ENCODE results near the gene CDC42BPB. TPM values are rescaled to one million over a fixed set of nuclear protein-coding genes. Genes with fewer than 3 reads are reported as not detected.
A peak's percentile ranks its signal among the peaks of the same experiment; 100 is the strongest.

Gene CDC42BPB
- total RNA-seq, 1 experiment from 2014 or later, result 56.1 TPM

DNA sequence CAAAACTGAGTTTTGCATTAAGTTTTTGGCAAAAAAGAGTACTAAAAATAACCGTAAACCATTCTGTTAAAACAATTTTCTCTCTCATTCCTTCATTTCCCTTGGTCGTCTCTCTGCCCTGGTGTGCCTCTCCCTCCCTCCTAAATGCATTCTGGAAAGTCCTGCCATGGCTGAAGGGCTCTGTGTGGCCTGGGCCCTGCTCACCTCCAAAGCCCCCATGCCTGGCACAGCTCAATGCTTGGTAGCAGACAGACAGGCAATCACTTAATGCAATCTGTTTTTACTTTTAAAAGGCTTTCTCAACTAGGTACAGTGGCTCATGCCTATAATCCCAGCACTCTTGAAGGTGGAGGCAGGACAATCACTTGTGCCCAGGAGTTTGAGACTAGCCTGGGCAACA lies 47.8 kb downstream of the CDC42BPB start:
- no peak for DNase-seq

DNA sequence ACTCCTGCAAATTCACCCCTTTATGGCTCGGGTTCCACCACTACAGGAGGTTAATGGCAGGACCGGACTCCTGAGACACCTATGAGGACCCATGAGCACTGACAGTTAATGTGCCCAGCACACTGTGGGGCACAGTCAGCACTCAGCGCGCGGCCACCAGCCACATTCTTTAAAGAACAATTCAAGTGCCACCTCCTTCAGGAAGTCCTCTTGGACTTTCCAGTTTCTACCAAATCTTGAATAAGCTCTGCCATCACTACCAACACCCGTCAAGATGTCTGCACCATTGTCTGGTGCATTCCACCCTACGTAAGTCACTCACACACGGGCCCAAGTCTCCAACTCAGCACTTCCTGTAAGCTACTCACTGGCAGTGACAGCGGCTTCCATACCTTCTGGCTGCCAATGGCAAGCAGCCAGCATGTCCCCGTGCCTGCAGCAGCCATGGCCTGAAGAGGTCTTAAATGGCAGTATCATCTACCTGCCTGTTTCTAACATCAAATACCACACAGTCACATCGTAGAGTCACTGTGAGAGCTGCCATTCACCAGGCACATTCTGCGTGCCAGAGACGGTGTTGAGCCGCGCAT lies 48.5 kb downstream of the CDC42BPB start:
- no peak overlapping the region for H3K4me3 ChIP-seq (ENCODE audit: insufficient read depth, low read depth, low read length)
- no peak for DNase-seq
- no peaks in the 10 kb centered on the region; the same call in none of the 2 replicates for H3K36me3 ChIP-seq (replicated peaks; ENCODE audit: control insufficient read depth, insufficient read depth, low read length)
- H3K27me3 ChIP-seq (ENCODE audit: control insufficient read depth, insufficient read depth, low read length), result no peaks in the 10 kb centered on the region

More for the DNA sequence above, 47.8 kb downstream of the CDC42BPB start:
- Histone ChIP-seq H3K4me3 (ENCODE audit: insufficient read depth, low read depth, low read length) (no peak overlapping the region), H3K27me3 (ENCODE audit: control insufficient read depth, insufficient read depth, low read length) (no peaks in the 10 kb centered on the region), H3K36me3 (replicated peaks; ENCODE audit: control insufficient read depth, insufficient read depth, low read length) (no peaks in the 10 kb centered on the region; the same call in none of the 2 replicates)

DNA sequence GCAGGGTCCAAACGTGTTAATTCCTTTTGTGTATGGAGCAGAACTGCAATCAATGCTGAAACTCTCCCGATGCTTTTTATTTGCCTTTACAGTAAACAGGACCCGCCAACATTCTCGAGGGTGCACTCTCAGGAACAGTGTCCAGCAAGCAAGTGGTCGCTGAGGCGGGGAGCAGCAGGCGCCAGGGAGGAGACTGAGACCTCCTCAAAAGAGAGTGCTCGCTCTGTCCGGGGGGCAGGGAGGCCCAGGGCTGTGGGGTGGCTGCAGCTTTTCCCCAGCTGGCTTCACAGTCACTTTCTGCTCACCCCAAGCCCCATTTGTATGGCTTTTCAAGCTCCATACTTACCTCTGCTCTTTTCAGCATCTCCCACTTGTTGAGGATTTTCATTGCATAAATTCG lies 49.2 kb downstream of the CDC42BPB start:
- DNase-seq, result peak; percentile 33
- Histone ChIP-seq H3K4me3 (ENCODE audit: insufficient read depth, low read depth, low read length) (no peak overlapping the region), H3K27me3 (ENCODE audit: control insufficient read depth, insufficient read depth, low read length) (no peaks in the 10 kb centered on the region), H3K36me3 (replicated peaks; ENCODE audit: control insufficient read depth, insufficient read depth, low read length) (no peaks in the 10 kb centered on the region; the same call in none of the 2 replicates)

DNA sequence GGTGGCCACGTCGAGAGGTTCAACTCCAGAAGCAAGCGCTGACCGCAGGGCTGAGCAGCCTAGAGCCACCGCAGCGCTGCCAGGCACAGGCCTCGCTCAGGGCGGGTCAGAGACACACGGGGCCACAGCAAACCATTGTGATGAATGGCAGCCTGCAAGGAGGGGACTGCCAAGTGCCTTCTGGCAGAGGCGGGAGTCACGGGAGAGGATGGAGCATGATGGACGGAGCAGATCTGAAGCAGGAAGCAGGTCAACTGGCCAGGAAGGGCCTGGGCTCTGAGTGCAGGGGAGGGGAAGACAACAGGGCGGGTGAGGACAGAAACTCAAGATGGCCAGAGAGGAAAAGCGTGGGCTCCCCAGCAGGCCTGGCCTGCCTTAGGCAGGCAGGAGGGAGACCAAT lies 49.8 kb downstream of the CDC42BPB start:
- Histone ChIP-seq H3K36me3 (replicated peaks; ENCODE audit: control insufficient read depth, insufficient read depth, low read length) (peaks cover 2% of the 10 kb centered on the region), H3K4me3 (ENCODE audit: insufficient read depth, low read depth, low read length) (no peak overlapping the region), H3K27me3 (ENCODE audit: control insufficient read depth, insufficient read depth, low read length) (no peaks in the 10 kb centered on the region)
- DNase-seq, result peak; percentile 46

DNA sequence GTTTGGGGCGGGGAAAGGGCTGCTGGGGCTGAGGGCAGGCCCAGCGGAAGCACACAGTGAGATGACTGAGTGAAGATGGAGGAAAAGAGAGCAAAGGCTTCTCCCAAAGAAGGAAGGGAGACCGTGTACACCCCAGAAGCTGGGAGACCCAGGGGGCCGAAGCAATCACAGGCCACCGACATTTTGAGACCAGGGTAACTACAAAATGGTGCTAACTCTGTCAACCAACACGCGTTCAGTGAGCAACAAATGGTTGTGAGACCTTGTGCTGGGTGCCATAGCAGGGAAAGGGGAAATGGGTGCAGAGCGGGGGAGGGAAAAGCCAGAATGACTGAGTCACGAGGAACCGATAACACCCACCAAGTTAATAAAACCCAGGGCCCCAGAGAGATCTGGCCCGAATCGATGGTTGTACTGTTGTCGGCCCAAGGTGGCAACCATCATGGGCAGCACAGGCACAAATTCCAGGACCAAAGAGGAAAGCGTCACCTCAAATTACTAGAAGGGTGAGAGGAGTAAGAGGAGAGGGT lies 50.3 kb downstream of the CDC42BPB start:
- Histone ChIP-seq H3K36me3 (replicated peaks; ENCODE audit: control insufficient read depth, insufficient read depth, low read length) (peaks cover 2% of the 10 kb centered on the region), H3K27me3 (ENCODE audit: control insufficient read depth, insufficient read depth, low read length) (no peaks in the 10 kb centered on the region), H3K4me3 (ENCODE audit: insufficient read depth, low read depth, low read length) (no peak overlapping the region)
- no peak for DNase-seq

DNA sequence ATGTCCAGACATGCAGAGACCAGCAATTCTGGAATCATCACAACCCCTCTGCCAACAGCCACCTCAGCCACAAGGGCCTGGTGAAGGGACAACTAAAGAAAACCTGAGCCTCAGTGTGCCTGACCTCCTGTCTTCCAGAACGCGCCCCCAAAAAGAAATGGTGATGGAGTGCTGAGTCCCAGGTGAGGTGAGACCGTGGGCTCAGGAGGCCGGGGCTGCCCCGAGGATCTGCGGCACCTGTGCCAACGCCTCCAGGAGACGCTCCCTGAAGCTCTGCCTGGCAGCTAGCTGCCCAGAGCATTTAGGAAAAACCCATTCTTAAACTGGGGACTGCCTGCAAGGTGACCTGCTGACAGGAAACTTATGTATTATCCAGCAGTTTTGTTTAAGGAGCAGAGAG lies 51.2 kb downstream of the CDC42BPB start:
- H3K4me3 ChIP-seq (ENCODE audit: insufficient read depth, low read depth, low read length), result no peak overlapping the region
- peaks cover 2% of the 10 kb centered on the region for H3K36me3 ChIP-seq (replicated peaks; ENCODE audit: control insufficient read depth, insufficient read depth, low read length)
- no peak for DNase-seq
- no peaks in the 10 kb centered on the region for H3K27me3 ChIP-seq (ENCODE audit: control insufficient read depth, insufficient read depth, low read length)

DNA sequence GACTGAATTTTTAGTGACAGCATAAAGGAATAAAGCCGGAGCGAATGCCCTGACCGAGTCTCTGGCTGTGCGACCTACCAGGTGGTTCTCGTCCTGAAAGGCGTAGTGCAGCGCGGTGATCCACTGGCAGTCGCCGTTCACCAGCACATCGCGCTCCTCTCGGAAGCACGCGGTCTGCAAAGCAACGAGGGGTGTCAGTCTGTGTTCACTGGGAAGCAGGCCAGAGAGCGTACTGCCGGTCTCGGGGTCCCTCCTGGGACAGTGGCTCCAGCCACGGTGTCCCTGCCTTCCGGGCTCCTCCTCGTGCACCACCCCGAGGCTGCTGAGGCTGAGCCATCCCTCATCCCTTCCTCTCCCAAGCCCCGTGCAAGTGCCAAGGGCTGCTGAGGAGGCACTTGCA lies 53.5 kb downstream of the CDC42BPB start:
- Histone ChIP-seq H3K4me3 (ENCODE audit: insufficient read depth, low read depth, low read length) (no peak overlapping the region), H3K36me3 (replicated peaks; ENCODE audit: control insufficient read depth, insufficient read depth, low read length) (peaks cover 10% of the 10 kb centered on the region), H3K27me3 (ENCODE audit: control insufficient read depth, insufficient read depth, low read length) (no peaks in the 10 kb centered on the region)
- peak; percentile 33 for DNase-seq

- DNase-seq, result peak; percentile 44
These were observed 54.1 kb downstream of the CDC42BPB start for GRCh38 chr14:103003351-103003615.

DNA sequence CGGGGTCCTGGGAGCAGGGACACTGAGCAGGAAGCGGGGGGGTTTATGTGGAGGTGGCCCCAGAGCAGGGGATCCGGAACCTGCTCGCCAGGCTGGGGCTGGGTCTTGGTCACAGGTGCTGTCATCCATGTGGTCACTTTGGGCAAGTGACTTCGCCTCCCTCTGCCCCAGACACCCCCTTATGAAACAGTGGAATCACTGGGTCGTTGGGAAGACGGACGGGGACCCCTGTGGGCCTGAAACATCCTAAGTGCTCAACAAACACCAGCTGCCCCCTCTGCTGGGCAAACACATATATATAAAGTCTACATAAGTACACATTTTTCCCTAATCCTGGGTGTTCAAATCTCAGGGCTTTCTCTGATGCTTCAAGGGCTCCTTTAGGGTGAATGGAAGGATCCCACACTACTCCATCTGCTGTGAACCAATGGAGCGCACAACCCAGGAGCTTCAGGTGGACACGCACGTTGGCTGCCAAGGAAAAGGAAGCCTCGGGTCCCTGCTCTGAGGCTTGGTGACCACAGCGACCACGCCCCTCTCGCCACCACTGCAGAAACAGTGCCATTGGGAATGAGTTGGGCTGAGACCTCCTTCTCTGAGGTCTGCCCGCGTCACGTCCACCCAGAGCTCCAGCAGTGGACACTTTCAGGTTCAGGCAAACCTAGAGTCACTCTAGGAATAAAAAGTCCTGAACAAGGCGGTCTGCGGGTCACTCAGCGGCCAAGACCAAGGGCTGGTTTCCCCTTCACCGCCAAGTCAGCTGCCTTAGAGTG lies 54.6 kb downstream of the CDC42BPB start:
- DNase-seq, result peak; percentile 64
- peaks cover 10% of the 10 kb centered on the region for H3K36me3 ChIP-seq (replicated peaks; ENCODE audit: control insufficient read depth, insufficient read depth, low read length)
- H3K4me3 ChIP-seq (ENCODE audit: insufficient read depth, low read depth, low read length), result no peak overlapping the region
- H3K27me3 ChIP-seq (ENCODE audit: control insufficient read depth, insufficient read depth, low read length), result no peaks in the 10 kb centered on the region

More at GRCh38 chr14:103003351-103003615, 54.1 kb downstream of the CDC42BPB start:
- Histone ChIP-seq H3K36me3 (replicated peaks; ENCODE audit: control insufficient read depth, insufficient read depth, low read length) (peaks cover 10% of the 10 kb centered on the region), H3K4me3 (ENCODE audit: insufficient read depth, low read depth, low read length) (no peak overlapping the region), H3K27me3 (ENCODE audit: control insufficient read depth, insufficient read depth, low read length) (no peaks in the 10 kb centered on the region)

DNA sequence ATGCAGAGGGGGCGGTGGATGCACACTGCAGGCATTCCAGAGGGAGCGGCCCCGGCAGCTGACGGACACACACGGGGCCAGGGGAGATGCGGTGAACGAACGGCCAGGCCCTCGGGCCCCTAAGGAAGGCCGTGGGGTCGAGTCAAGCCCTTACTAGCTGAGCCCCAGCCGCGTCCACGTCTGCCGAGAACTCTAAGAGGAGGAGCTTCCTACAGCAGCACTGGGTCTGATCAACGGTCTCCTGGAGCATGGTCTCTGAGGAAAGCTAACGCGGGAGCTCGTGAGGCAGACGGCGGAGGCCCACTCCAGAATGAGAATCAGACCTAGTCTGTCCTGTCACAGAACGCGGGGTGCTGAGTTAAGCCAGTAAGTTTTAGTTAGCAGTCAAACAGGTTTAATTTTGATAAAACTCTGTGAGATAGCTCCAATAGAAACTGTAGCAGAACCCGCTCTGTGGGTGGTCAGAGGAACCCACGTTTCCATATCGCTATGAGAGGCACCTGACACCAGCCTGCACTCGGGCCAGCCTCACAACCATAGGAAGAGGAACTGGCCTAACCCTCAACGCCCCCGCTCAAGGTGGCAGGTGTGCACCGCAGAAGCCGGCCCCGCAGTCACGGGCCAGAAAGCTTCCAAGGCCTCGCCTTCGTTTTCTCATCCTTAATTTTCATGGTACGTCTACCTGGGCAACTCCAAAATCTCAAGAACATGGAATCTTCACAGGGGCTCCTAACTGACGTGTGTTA lies 55.5 kb downstream of the CDC42BPB start:
- Histone ChIP-seq H3K4me3 (ENCODE audit: insufficient read depth, low read depth, low read length) (no peak overlapping the region), H3K36me3 (replicated peaks; ENCODE audit: control insufficient read depth, insufficient read depth, low read length) (peaks cover 13% of the 10 kb centered on the region), H3K27me3 (ENCODE audit: control insufficient read depth, insufficient read depth, low read length) (no peaks in the 10 kb centered on the region)
- peak; percentile 43 for DNase-seq

DNA sequence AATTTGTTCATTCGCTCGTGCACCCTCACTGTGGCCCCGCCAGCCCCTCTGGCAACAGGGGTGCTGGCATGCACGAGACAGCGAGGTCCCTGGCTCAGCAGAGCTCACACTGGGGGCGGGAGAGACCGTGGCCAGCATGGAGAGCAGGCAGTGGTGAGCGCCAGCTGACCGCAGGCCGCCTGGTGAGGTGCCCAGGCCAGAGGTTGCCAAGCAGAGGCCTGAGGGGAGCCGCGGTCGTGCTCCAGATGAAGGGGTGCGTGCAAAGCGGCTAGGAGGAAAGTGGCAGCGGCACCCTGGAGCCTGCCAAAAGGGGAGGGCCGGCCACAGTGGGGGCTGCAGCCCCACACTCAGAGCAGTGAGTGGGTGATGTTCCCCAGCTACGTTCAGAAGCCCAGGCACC lies 56.1 kb downstream of the CDC42BPB start:
- peaks cover 13% of the 10 kb centered on the region for H3K36me3 ChIP-seq (replicated peaks; ENCODE audit: control insufficient read depth, insufficient read depth, low read length)
- no peak overlapping the region for H3K4me3 ChIP-seq (ENCODE audit: insufficient read depth, low read depth, low read length)
- DNase-seq, result peak; percentile 35
- H3K27me3 ChIP-seq (ENCODE audit: control insufficient read depth, insufficient read depth, low read length), result no peaks in the 10 kb centered on the region

DNA sequence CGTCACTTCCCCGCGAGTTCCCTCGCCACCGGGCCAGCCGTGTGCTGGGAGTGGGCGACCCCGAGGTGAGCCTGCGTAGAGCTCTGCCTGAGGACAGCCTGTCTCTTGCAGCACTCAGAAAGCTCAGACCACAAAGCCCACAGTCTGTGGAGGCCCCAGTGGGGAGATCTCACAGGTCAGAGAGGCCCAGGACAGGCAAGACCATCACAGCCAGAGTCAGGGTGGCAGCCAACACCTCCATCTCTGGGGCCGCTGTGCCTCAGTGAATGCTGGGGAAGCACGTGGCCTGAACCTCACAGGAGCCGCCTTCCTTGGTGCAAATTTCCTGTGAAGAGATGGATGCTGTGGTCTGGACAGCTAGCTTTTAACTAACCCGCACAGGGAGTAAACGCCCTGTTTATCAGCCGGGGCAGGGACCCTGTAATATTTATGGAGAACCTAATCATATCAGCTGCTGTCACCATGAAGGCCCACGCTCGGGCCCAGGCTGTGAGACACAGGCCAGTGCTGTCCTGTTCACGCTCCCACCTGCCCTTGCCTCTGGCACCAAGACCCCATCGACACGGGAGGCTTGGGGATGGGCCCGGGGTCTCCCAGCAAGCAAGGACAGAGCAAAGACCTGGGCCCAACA lies 56.9 kb downstream of the CDC42BPB start:
- DNase-seq, result no peak
- no peak overlapping the region for H3K4me3 ChIP-seq (ENCODE audit: insufficient read depth, low read depth, low read length)
- peaks cover 13% of the 10 kb centered on the region for H3K36me3 ChIP-seq (replicated peaks; ENCODE audit: control insufficient read depth, insufficient read depth, low read length)
- no peaks in the 10 kb centered on the region for H3K27me3 ChIP-seq (ENCODE audit: control insufficient read depth, insufficient read depth, low read length)

GRCh38 chr14:102999227-102999895 lies 58.0 kb downstream of the CDC42BPB start:
- Histone ChIP-seq H3K27me3 (ENCODE audit: control insufficient read depth, insufficient read depth, low read length) (no peaks in the 10 kb centered on the region), H3K36me3 (replicated peaks; ENCODE audit: control insufficient read depth, insufficient read depth, low read length) (peaks cover 17% of the 10 kb centered on the region), H3K4me3 (ENCODE audit: insufficient read depth, low read depth, low read length) (no peak overlapping the region)
- no peak for DNase-seq

- Histone ChIP-seq H3K27me3 (ENCODE audit: control insufficient read depth, insufficient read depth, low read length) (no peaks in the 10 kb centered on the region), H3K36me3 (replicated peaks; ENCODE audit: control insufficient read depth, insufficient read depth, low read length) (peaks cover 17% of the 10 kb centered on the region), H3K4me3 (ENCODE audit: insufficient read depth, low read depth, low read length) (no peak overlapping the region)
- no peak for DNase-seq
These were observed 59.0 kb downstream of the CDC42BPB start for GRCh38 chr14:102998393-102998792.
